ENCODE data around the gene ANAPC13. TPM values are rescaled to one million over a fixed set of nuclear protein-coding genes. Genes with fewer than 3 reads are reported as not detected.

Gene ANAPC13
- total RNA-seq, 1 experiment from 2014 or later = 69.7 TPM

- Histone ChIP-seq H3K4me3 (ENCODE audit: low read depth, low read length, poor library complexity, severe bottlenecking) (no peak overlapping the region), H3K36me3 (ENCODE audit: insufficient read depth, low read length, poor library complexity, severe bottlenecking) (no peaks in the 10 kb centered on the region), H3K9me3 (ENCODE audit: low read depth, low read length, poor library complexity, severe bottlenecking) (no peaks in the 10 kb centered on the region), H3K27ac (ENCODE audit: low read depth, low read length, poor library complexity, severe bottlenecking) (no peak overlapping the region), H3K27me3 (replicated peaks; ENCODE audit: insufficient read depth, low read depth, low read length, poor library complexity) (peaks cover 39% of the 10 kb centered on the region), H3K4me1 (ENCODE audit: insufficient read depth, low read length, poor library complexity, severe bottlenecking) (no peaks in the 10 kb centered on the region)
- DNase-seq (ENCODE audit: low spot score) = no peak
- intact Hi-C loops (cut with micrococcal nuclease; ENCODE audit: unreplicated experiment) = no loop called here
- ChIA-PET POLR2A (ENCODE audit: low non-redundant PET) (no interaction called here), CTCF (interaction anchor here (1.0 kb wide), 1 partner anchor 23 kb away, joined by 3 read pairs; no protein-coding TSS in a partner anchor)
- no peak for TF ChIP-seq EZH2 (IDR thresholded peaks at IDR 0.05; ENCODE audit: borderline replicate concordance, low read depth, low read length, poor library complexity, severe bottlenecking)
- TF ChIP-seq CTCF (conservative IDR thresholded peaks at IDR 0.05; ENCODE audit: low read depth, low read length) = no peak
- no TSS peak for BruUV-seq (replicated peaks)
Observed at GRCh38 chr3:134430174-134430573, 55.6 kb downstream of the ANAPC13 start.

- intact Hi-C loops (cut with micrococcal nuclease; ENCODE audit: unreplicated experiment) = no loop called here
- no peak for DNase-seq (ENCODE audit: low spot score)
Observed at GRCh38 chr3:134428401-134428800, 57.4 kb downstream of the ANAPC13 start.

More at GRCh38 chr3:134428401-134428800, 57.4 kb downstream of the ANAPC13 start:
- no peaks in the 10 kb centered on the region for H3K36me3 ChIP-seq (ENCODE audit: insufficient read depth, low read length, poor library complexity, severe bottlenecking)
- ChIA-PET POLR2A (ENCODE audit: low non-redundant PET) (no interaction called here), CTCF (no interaction called here)
- H3K4me3 ChIP-seq (ENCODE audit: low read depth, low read length, poor library complexity, severe bottlenecking) = no peak overlapping the region
- no TSS peak for BruUV-seq (replicated peaks)
- no peak overlapping the region for H3K27ac ChIP-seq (ENCODE audit: low read depth, low read length, poor library complexity, severe bottlenecking)
- no peaks in the 10 kb centered on the region for H3K4me1 ChIP-seq (ENCODE audit: insufficient read depth, low read length, poor library complexity, severe bottlenecking)
- H3K27me3 ChIP-seq (replicated peaks; ENCODE audit: insufficient read depth, low read depth, low read length, poor library complexity) = peaks cover 34% of the 10 kb centered on the region
- TF ChIP-seq CTCF (conservative IDR thresholded peaks at IDR 0.05; ENCODE audit: low read depth, low read length) (no peak), EZH2 (IDR thresholded peaks at IDR 0.05; ENCODE audit: borderline replicate concordance, low read depth, low read length, poor library complexity, severe bottlenecking) (no peak)
- H3K9me3 ChIP-seq (ENCODE audit: low read depth, low read length, poor library complexity, severe bottlenecking) = no peaks in the 10 kb centered on the region

Other genes with a start within 250 kb of the ANAPC13 start
- 47.8 and 48.9 TPM in 2 replicates for gene RYK, start 235.1 kb downstream of the ANAPC13 start, total RNA-seq (2021)
- gene AMOTL2, start 111.5 kb downstream of the ANAPC13 start, total RNA-seq (2021) = 38.9 and 59.6 TPM in 2 replicates
- gene CEP63, start 72 bp upstream of the ANAPC13 start, total RNA-seq (2021) = 29.2 and 31.8 TPM in 2 replicates
- not detected in 2 replicates for gene KY, start 165.0 kb upstream of the ANAPC13 start, total RNA-seq (2021)

All from A673 (cell line).